ENCODE measurements around the gene POLR3GL. TPM values are rescaled to one million over a fixed set of nuclear protein-coding genes. Genes with fewer than 3 reads are reported as not detected.

POLR3GL gene
- total RNA-seq, 2 experiments from 2014 or later, result 19.8 to 27.3 TPM

GRCh38 chr1:145993618-145994390, 29.3 kb downstream of the POLR3GL start:
- Histone ChIP-seq H3K4me2 (ENCODE audit: low read length) (peak overlapping the region; percentile 97), H3K79me2 (ENCODE audit: insufficient read depth, low read depth, low read length) (peaks cover 32% of the 10 kb centered on the region; the same call in 1 of the 2 replicates), H3K4me1 (ENCODE audit: insufficient read depth, low read length, poor library complexity, severe bottlenecking) (peaks cover 36% of the 10 kb centered on the region), H3K9me2 (ENCODE audit: insufficient read depth, low read length) (no peaks in the 10 kb centered on the region), H3K9me3 (ENCODE audit: low read length) (no peaks in the 10 kb centered on the region), H2AFZ (ENCODE audit: low read length) (no peak overlapping the region), H4K20me1 (ENCODE audit: insufficient read depth, low read length) (no peaks in the 10 kb centered on the region), H3K4me3 (ENCODE audit: low read depth, low read length, poor library complexity, severe bottlenecking) (peak overlapping the region; percentile 81), H3K36me3 (ENCODE audit: insufficient read depth, low read length) (peaks cover 43% of the 10 kb centered on the region), H3K27ac (ENCODE audit: low read depth, low read length, poor library complexity, severe bottlenecking) (no peak overlapping the region)
- intact Hi-C loops (cut with micrococcal nuclease; ENCODE audit: unreplicated experiment), result no loop called here
- no TSS peak for BruUV-seq (replicated peaks)
- CTCF ChIA-PET (ENCODE audit: unreplicated experiment), result no interaction called here
- no peak for DNase-seq (ENCODE audit: low spot score)
- POLR2A ChIA-PET, result interaction anchor here (0.8 to 8.3 kb wide), 4 partner anchors 9 to 29 kb away, joined by 3 to 67 read pairs (median 6); partner anchors contain the start of genes ANKRD34A and POLR3GL
- TF ChIP-seq CTCF (conservative IDR thresholded peaks at IDR 0.05; ENCODE audit: low read length), result no peak
- no peak for TF ChIP-seq EZH2phosphoT487 (IDR thresholded peaks at IDR 0.05; ENCODE audit: borderline replicate concordance, low read depth, low read length)

GRCh38 chr1:145994391-145995120, 30.1 kb downstream of the POLR3GL start:
- Histone ChIP-seq H3K9me2 (ENCODE audit: insufficient read depth, low read length) (no peaks in the 10 kb centered on the region), H3K9me3 (ENCODE audit: low read length) (no peaks in the 10 kb centered on the region), H3K27ac (ENCODE audit: low read depth, low read length, poor library complexity, severe bottlenecking) (peak overlapping the region; percentile 81), H2AFZ (ENCODE audit: low read length) (no peak overlapping the region), H3K4me2 (ENCODE audit: low read length) (peak overlapping the region; percentile 97), H3K36me3 (ENCODE audit: insufficient read depth, low read length) (peaks cover 43% of the 10 kb centered on the region), H3K79me2 (ENCODE audit: insufficient read depth, low read depth, low read length) (peaks cover 32% of the 10 kb centered on the region; the same call in 1 of the 2 replicates), H4K20me1 (ENCODE audit: insufficient read depth, low read length) (no peaks in the 10 kb centered on the region), H3K4me1 (ENCODE audit: insufficient read depth, low read length, poor library complexity, severe bottlenecking) (peaks cover 42% of the 10 kb centered on the region), H3K4me3 (ENCODE audit: low read depth, low read length, poor library complexity, severe bottlenecking) (peak overlapping the region; percentile 81)
- ChIA-PET POLR2A (interaction anchor here (0.8 to 8.3 kb wide), 2 partner anchors 15 to 30 kb away, joined by 3 to 67 read pairs; partner anchors contain the start of genes ANKRD34A and POLR3GL), CTCF (ENCODE audit: unreplicated experiment) (no interaction called here)
- no peak for TF ChIP-seq EZH2phosphoT487 (IDR thresholded peaks at IDR 0.05; ENCODE audit: borderline replicate concordance, low read depth, low read length)
- TF ChIP-seq CTCF (conservative IDR thresholded peaks at IDR 0.05; ENCODE audit: low read length), result no peak
- intact Hi-C loops (cut with micrococcal nuclease; ENCODE audit: unreplicated experiment), result loop anchor here (5.0 kb wide), 1 partner anchor 67 kb away; the partner anchor contains the start of gene RBM8A
- BruUV-seq (replicated peaks), result no TSS peak
- DNase-seq (ENCODE audit: low spot score), result no peak
